ENCODE results near the gene CELA2A.

DNA sequence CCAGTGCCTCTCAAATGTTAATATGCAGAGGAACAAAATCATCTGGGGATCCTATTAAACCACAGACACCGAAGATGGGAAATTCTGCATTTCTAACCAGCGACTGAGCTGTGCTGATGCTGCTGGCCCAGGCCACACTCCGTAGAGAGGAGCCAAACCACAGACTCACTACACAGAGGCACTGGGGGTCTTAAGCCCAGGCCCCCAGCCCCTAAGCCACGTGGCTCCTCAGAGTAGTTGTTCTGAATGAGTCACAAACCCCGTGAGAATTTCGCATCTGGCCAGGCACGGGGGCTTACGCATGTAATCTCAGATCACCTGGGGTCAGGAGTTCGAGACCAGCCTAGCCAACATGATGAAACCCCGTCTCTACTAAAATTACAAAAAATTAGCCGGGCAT lies 2.8 kb upstream of the CELA2A start:
- no peak for TF ChIP-seq EP300 (IDR thresholded peaks at IDR 0.05; ENCODE audit: low read depth in 2 of 2, low read length in 2 of 2)
- TF ChIP-seq EP300 (CRISPR knock-in tag; IDR thresholded peaks at IDR 0.05; ENCODE audit: borderline replicate concordance): no peak
- TF ChIP-seq CEBPB (IDR thresholded peaks at IDR 0.05; ENCODE audit: borderline replicate concordance, low read depth, low read length): no peak
- no peak for TF ChIP-seq RBFOX2 (IDR thresholded peaks at IDR 0.05; ENCODE audit: low read depth, low read length)
- TF ChIP-seq, protein P1, sequence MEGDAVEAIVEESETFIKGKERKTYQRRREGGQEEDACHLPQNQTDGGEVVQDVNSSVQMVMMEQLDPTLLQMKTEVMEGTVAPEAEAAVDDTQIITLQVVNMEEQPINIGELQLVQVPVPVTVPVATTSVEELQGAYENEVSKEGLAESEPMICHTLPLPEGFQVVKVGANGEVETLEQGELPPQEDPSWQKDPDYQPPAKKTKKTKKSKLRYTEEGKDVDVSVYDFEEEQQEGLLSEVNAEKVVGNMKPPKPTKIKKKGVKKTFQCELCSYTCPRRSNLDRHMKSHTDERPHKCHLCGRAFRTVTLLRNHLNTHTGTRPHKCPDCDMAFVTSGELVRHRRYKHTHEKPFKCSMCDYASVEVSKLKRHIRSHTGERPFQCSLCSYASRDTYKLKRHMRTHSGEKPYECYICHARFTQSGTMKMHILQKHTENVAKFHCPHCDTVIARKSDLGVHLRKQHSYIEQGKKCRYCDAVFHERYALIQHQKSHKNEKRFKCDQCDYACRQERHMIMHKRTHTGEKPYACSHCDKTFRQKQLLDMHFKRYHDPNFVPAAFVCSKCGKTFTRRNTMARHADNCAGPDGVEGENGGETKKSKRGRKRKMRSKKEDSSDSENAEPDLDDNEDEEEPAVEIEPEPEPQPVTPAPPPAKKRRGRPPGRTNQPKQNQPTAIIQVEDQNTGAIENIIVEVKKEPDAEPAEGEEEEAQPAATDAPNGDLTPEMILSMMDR (CRISPR knock-in tag; IDR thresholded peaks at IDR 0.05): no peak
- no peak for TF ChIP-seq ATF1 (CRISPR knock-in tag; IDR thresholded peaks at IDR 0.05)

Measured in HepG2 (cell line).